ENCODE data around the gene ZNF678. TPM values are rescaled to one million over a fixed set of nuclear protein-coding genes. Genes with fewer than 3 reads are reported as not detected.

ZNF678 gene
- total RNA-seq, 1 donor from 2014 or later, result 4.7 TPM

Other genes starting within 250 kb of the ZNF678 start
- gene CDC42BPA, start 245.1 kb upstream of the ZNF678 start, total RNA-seq, result 1.2 TPM in 2 replicates
- gene JMJD4, start 171.7 kb downstream of the ZNF678 start, total RNA-seq, result 34.8 and 35.1 TPM in 2 replicates
- 28.6 and 30.9 TPM in 2 replicates for gene SNAP47, start 171.9 kb downstream of the ZNF678 start, total RNA-seq